ENCODE results near the gene BLOC1S3. TPM values are rescaled to one million over a fixed set of nuclear protein-coding genes. Genes with fewer than 3 reads are reported as not detected.
A peak's percentile ranks its signal among the peaks of the same experiment; 100 is the strongest.

The BLOC1S3 gene
- total RNA-seq, 1 donor from 2014 or later, result 17.8 TPM

- DNase-seq, result no peak
- intact Hi-C loops (cut with DNase I), result no loop called here
- peaks cover 29% of the 10 kb centered on the region for H3K4me1 ChIP-seq
- TF ChIP-seq CTCF (IDR thresholded peaks at IDR 0.05), result no peak
- H3K27ac ChIP-seq, result no peak overlapping the region
- no peaks in the 10 kb centered on the region for H3K9me3 ChIP-seq
- H3K27me3 ChIP-seq, result no peaks in the 10 kb centered on the region
- no peak for ATAC-seq
- no peak overlapping the region for H3K4me3 ChIP-seq
- no peaks in the 10 kb centered on the region for H3K36me3 ChIP-seq
Observed at GRCh38 chr19:45168767-45169351, 9.7 kb upstream of the BLOC1S3 start.

- H3K27ac ChIP-seq, result no peak overlapping the region
- intact Hi-C loops (cut with DNase I), result no loop called here
- H3K9me3 ChIP-seq, result no peaks in the 10 kb centered on the region
- no peaks in the 10 kb centered on the region for H3K36me3 ChIP-seq
- no peak for TF ChIP-seq CTCF (IDR thresholded peaks at IDR 0.05)
- DNase-seq (no peak), ATAC-seq (no peak)
- no peak overlapping the region for H3K4me3 ChIP-seq
- H3K27me3 ChIP-seq, result no peaks in the 10 kb centered on the region
- H3K4me1 ChIP-seq, result peaks cover 22% of the 10 kb centered on the region
Observed at GRCh38 chr19:45169602-45170001, 9.0 kb upstream of the BLOC1S3 start.

- Histone ChIP-seq H3K36me3 (no peaks in the 10 kb centered on the region), H3K4me3 (no peak overlapping the region), H3K27ac (peak overlapping the region; percentile 11), H3K9me3 (no peaks in the 10 kb centered on the region), H3K4me1 (peaks cover 18% of the 10 kb centered on the region), H3K27me3 (no peaks in the 10 kb centered on the region)
- DNase-seq (no peak), ATAC-seq (no peak)
- intact Hi-C loops (cut with DNase I), result no loop called here
- no peak for TF ChIP-seq CTCF (IDR thresholded peaks at IDR 0.05)
Observed at GRCh38 chr19:45170146-45171106, 8.2 kb upstream of the BLOC1S3 start.

GRCh38 chr19:45171211-45171623, 7.4 kb upstream of the BLOC1S3 start:
- peak overlapping the region; percentile 66 for H3K27ac ChIP-seq

GRCh38 chr19:45172173-45172572, 6.4 kb upstream of the BLOC1S3 start:
- no peaks in the 10 kb centered on the region for H3K27me3 ChIP-seq
- no peak for TF ChIP-seq CTCF (IDR thresholded peaks at IDR 0.05)
- intact Hi-C loops (cut with DNase I), result no loop called here
- DNase-seq, result no peak
- H3K4me1 ChIP-seq, result peaks cover 20% of the 10 kb centered on the region
- peak overlapping the region; percentile 30 for H3K27ac ChIP-seq
- no peaks in the 10 kb centered on the region for H3K9me3 ChIP-seq
- peak; percentile 4 for ATAC-seq
- no peak overlapping the region for H3K4me3 ChIP-seq
- no peaks in the 10 kb centered on the region for H3K36me3 ChIP-seq

More at GRCh38 chr19:45171211-45171623, 7.4 kb upstream of the BLOC1S3 start:
- peaks cover 18% of the 10 kb centered on the region for H3K4me1 ChIP-seq
- no peaks in the 10 kb centered on the region for H3K9me3 ChIP-seq
- H3K4me3 ChIP-seq, result no peak overlapping the region
- intact Hi-C loops (cut with DNase I), result no loop called here
- ATAC-seq (no peak), DNase-seq (no peak)
- no peaks in the 10 kb centered on the region for H3K36me3 ChIP-seq
- no peaks in the 10 kb centered on the region for H3K27me3 ChIP-seq
- TF ChIP-seq CTCF (IDR thresholded peaks at IDR 0.05), result no peak

Data from upper lobe of right lung (tissue), 1 donor.